Mucosa of descending colon (tissue), 3 donors: ENCODE results near the gene UQCR11. TPM values are rescaled to one million over a fixed set of nuclear protein-coding genes. Genes with fewer than 3 reads are reported as not detected.
A peak's percentile ranks its signal among the peaks of the same experiment; 100 is the strongest.

Experiments used
- ATAC-seq: fragments of 200-7000 bp; cut with Tn5 transposase; one replicate; pipeline ENCODE4 v1.9.1; 2020; ENCODE audit warnings: mild to moderate bottlenecking, moderate library complexity
- DNase-seq, 3 donors: peaks; one replicate each; pipeline ENCODE4 v3.0.0-alpha.2; 2020
- H3K36me3 ChIP-seq: fragments of 200-600 bp; one replicate; pipeline ENCODE4 v1.8.0; 2021; ENCODE audit warnings: low read depth, mild to moderate bottlenecking
- H3K4me1 ChIP-seq: fragments of 200-600 bp; one replicate; pipeline ENCODE4 v1.8.0; 2021; ENCODE audit warnings: low read depth, mild to moderate bottlenecking
- H3K4me3 ChIP-seq: fragments of 200-600 bp; one replicate; pipeline ENCODE4 v1.8.0; 2021; ENCODE audit warnings: mild to moderate bottlenecking
- H3K9me3 ChIP-seq: fragments of 200-600 bp; one replicate; pipeline ENCODE4 v1.8.0; 2021; ENCODE audit warnings: mild to moderate bottlenecking
- CTCF ChIP-seq: fragments of 200-600 bp; IDR thresholded peaks from one replicate; pipeline ENCODE4 v1.8.0; 2022; ENCODE audit warnings: antibody characterized with exemption, mild to moderate bottlenecking
- intact Hi-C, 2 donors: fragments of 100-400 bp; cut with DNase I in 1 of 2; cut with micrococcal nuclease in 1 of 2; formaldehyde crosslinking; loops; one replicate each; pipeline versions ENCODE4 v1.11.0 to v1.11.1; 2022; cut with DNase I, micrococcal nuclease
- total RNA-seq, 3 donors: library from RNA; stranded (reverse); fragmentation: NEBNext Ultra II Directional in 2 of 3; extraction: Animal tissue kit (Norgen Biotek cat#: 25700) in 2 of 3; gene quantifications; one replicate each; pipeline versions ENCODE4 v1.2.1 to v1.2.4, GENCODE V29; 2021 to 2023
- donor health status: DM: no; HTN: no; CAD: no; lungs with moderate emphysema.
- donor health status: DM: no; HTN: no; CAD: no.
- donor health status: DM: no; HTN: yes; CAD: no.

The UQCR11 gene
- total RNA-seq, 3 donors from 2014 or later, result 265 to 301 (median 272) TPM

GRCh38 chr19:1569997-1570396, 35.3 kb downstream of the UQCR11 start:
- intact Hi-C loops, result no loop called here
- TF ChIP-seq CTCF, result no peak
- Histone ChIP-seq H3K9me3 (no peaks in the 10 kb centered on the region), H3K36me3 (no peaks in the 10 kb centered on the region), H3K4me3 (no peak overlapping the region), H3K4me1 (peaks cover 8% of the 10 kb centered on the region)
- ATAC-seq (no peak), DNase-seq (no peak)

DNA sequence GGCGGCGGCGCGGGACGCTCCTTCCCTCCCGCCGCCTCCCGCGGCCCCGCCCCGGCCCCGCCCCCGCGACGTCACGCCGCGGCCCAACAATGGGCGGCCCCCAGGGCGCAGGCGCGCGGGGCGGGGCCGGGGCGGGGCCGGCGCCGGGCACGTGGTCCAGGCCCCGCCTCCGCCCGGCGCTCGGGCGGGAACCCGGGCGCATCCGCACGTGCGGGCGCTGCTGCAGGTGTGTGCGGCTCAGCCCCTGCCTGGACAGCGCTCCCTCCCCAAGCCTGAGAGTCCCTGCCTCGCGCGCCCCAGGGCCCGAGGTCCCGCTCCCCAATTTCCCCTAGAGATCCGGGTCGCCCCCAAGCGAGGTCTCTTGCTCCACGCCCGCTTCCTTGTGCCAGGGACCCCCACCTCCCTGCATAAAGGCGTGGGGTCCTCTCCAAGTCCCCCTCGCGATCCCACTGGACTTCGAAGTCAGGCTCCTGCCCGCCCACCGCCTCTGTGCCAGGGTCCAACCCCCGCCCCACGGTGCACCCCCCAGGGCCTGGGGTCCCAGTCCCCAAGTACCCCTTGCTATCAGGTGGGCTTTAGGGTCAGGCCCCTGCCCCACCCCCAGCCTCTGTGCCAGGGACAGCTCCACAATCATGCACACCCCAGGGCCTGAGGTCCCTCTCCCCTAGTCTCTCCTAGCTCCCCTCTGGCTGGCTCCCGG, 36.8 kb downstream of the UQCR11 start, which contains the start of gene MEX3D:
Gene MEX3D, minus strand, starts transcription at position 6 of the 700 bp plus-strand sequence. CDS start 267 bp downstream, outside the sequence.
- Histone ChIP-seq H3K36me3 (no peaks in the 10 kb centered on the region), H3K9me3 (no peaks in the 10 kb centered on the region), H3K4me3 (peak within 1 kb of the TSS; percentile 44), H3K4me1 (peaks cover 8% of the 10 kb centered on the region)
- intact Hi-C loops, result no loop called here
- ATAC-seq (peak; percentile 90), DNase-seq (peak; percentile 83 to 87 (median 87))
- TF ChIP-seq CTCF, result no peak

DNA sequence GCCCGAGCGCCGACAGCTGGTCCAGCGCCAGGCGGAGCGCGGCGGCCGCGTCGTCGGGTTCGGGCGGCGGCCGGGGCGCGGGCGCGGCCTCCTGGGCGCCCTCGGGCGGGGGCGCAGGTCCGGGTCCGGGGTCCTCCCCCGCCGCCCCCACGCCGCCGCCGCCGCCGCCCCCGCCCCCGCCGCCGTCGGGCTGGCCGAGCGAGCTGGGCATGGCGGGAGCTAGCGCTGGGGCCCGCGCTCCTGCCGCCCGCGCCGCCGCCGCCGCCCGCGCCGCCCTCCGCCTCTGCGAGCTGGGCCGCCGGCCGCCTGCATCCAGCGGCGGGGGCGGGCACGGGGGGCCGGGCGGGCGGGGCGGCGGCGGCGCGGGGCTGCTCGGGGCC, 37.4 kb downstream of the UQCR11 start:
- Histone ChIP-seq H3K4me3 (peak overlapping the region; percentile 44), H3K9me3 (no peaks in the 10 kb centered on the region), H3K36me3 (no peaks in the 10 kb centered on the region), H3K4me1 (peaks cover 8% of the 10 kb centered on the region)
- no peak for ATAC-seq
- peak in 1 of 3 donors; percentile 42 for DNase-seq
- no peak for TF ChIP-seq CTCF
- intact Hi-C loops, result no loop called here

DNA sequence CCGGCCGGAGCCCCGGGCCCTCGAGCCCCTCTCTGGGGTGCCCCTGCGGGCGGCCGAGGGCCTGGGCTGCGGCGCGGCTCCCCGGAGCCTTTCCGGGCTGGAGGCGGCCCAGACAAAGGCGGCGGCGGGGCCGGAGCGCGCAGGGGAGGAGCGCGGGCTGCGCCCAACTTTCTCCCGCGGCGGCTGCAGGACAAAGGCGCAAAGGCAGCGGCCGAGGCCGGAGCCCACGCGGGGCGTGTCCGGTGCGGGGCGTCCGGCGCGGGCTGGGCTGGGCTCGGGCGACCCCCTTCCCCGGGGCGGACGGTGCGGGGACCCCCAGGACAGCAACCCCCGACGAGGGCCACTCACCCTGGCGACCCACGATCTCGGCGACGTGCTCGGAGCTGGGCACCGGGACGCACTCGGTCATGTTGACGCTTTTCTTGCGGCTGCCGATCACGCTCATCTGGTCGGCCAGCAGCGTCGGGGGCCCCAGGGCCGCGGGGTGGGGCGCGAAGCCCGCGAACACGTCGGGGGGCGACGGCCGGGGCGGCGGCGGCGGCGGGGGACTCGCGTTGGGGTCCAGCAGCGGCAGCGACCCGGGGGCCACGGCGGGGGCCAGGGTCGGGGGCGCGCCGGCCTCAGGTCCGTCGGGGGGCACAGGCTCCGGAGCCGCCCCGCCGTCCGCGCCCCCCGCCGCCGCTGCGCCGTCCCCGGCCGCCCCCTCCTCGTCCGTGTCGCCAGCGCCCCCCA, 38.0 kb downstream of the UQCR11 start:
- H3K4me1 ChIP-seq, result peaks cover 8% of the 10 kb centered on the region
- intact Hi-C loops, result no loop called here
- TF ChIP-seq CTCF, result no peak
- peak overlapping the region; percentile 44 for H3K4me3 ChIP-seq
- no peaks in the 10 kb centered on the region for H3K9me3 ChIP-seq
- H3K36me3 ChIP-seq, result no peaks in the 10 kb centered on the region
- ATAC-seq (peak; percentile 56), DNase-seq (peak in 1 of 3 donors; percentile 34)

- Histone ChIP-seq H3K4me1 (peaks cover 8% of the 10 kb centered on the region), H3K9me3 (no peaks in the 10 kb centered on the region), H3K4me3 (peak overlapping the region; percentile 44), H3K36me3 (no peaks in the 10 kb centered on the region)
- TF ChIP-seq CTCF, result no peak
- DNase-seq, result peak; percentile 65 to 70 (median 66)
- peak; percentile 71 for ATAC-seq
- intact Hi-C loops, result no loop called here
Measured at GRCh38 chr19:1566392-1567115, 38.7 kb downstream of the UQCR11 start.
